Kidney (tissue), 14 donors: Measurements from ENCODE around the gene SMIM30. TPM values are rescaled to one million over a fixed set of nuclear protein-coding genes. Genes with fewer than 3 reads are reported as not detected.

Experiments
- DNase-seq, 5 donors: peaks; one replicate each; pipeline ENCODE4 v3.0.0-alpha.2; 2013 to 2020
- FAIRE-seq: peaks from 2 replicates; lab custom pipeline; 2012; peaks lifted over from hg19 to GRCh38; lab: Jason Lieb, UNC
- H3K27ac ChIP-seq, 2 donors: one replicate each; pipeline ENCODE4 v1.7.0; 2013; ENCODE audit warnings: low read depth in 2 of 2, low read length in 2 of 2, inconsistent platforms in 1 of 2
- H3K27me3 ChIP-seq: one replicate; pipeline ENCODE4 v1.7.1; 2013; ENCODE audit warnings: low read length, inconsistent platforms; ENCODE audit not compliant: control insufficient read depth, insufficient read depth
- H3K36me3 ChIP-seq, 3 donors: one replicate each; pipeline versions ENCODE4 v1.7.0 to v1.7.1; 2013; ENCODE audit warnings: low read length in 3 of 3, control low read depth in 1 of 3, inconsistent platforms in 1 of 3; ENCODE audit not compliant: insufficient read depth in 3 of 3, control insufficient read depth in 2 of 3
- H3K4me1 ChIP-seq, 3 donors: one replicate each; pipeline versions ENCODE4 v1.7.0 to v1.7.1; 2013; ENCODE audit warnings: low read length in 3 of 3, inconsistent platforms in 1 of 3, low read depth in 1 of 3; ENCODE audit not compliant: control insufficient read depth in 2 of 3, insufficient read depth in 2 of 3
- H3K4me3 ChIP-seq, 3 donors: one replicate each; pipeline versions ENCODE4 v1.7.0 to v1.8.1; 2013; ENCODE audit warnings: low read length in 3 of 3, control low read depth in 1 of 3, inconsistent platforms in 1 of 3
- H3K9ac ChIP-seq, 3 donors: one replicate each; pipeline versions ENCODE4 v1.7.0 to v1.7.1; 2013; ENCODE audit warnings: low read length in 3 of 3, control low read depth in 1 of 3, inconsistent platforms in 1 of 3
- H3K9me3 ChIP-seq, 3 donors: one replicate each; pipeline versions ENCODE4 v1.7.0 to v1.7.1; 2013; ENCODE audit warnings: low read length in 3 of 3, control low read depth in 1 of 3, inconsistent platforms in 1 of 3; ENCODE audit not compliant: control insufficient read depth in 2 of 3, insufficient read depth in 1 of 3
- CTCF ChIP-seq: IDR thresholded peaks from 3 replicates; pipeline ENCODE4 v1.5.1; 2012; ENCODE audit warnings: mild to moderate bottlenecking, moderate library complexity, borderline replicate concordance; ENCODE audit not compliant: insufficient read depth; ENCODE audit errors: extremely low read depth
- intact Hi-C: fragments of 100-400 bp; cut with DNase I; formaldehyde crosslinking; loops from one replicate; pipeline ENCODE4 v1.11.1; 2022
- polyA plus RNA-seq: library from polyadenylated mRNA; stranded (reverse); fragments of 350-450 nt; fragmentation: Illumina TruSeq; extraction: RNeasy Lipid Tissue Mini Kit (QIAGEN cat#74804); gene quantifications from one replicate; pipeline ENCODE4 v1.2.3, GENCODE V29; 2014; ENCODE audit warnings: low read depth, low replicate concordance; ENCODE audit not compliant: insufficient read depth
- total RNA-seq: library from RNA; stranded (reverse); fragmentation: NEBNext Ultra II Directional; extraction: Animal tissue kit (Norgen Biotek cat#: 25700); gene quantifications from one replicate; pipeline ENCODE4 v1.2.1, GENCODE V29; 2021
- donor health status: control.
- donor health status: control.
- donor health status: control.
- donor health status: control.
- donor health status: control.
- donor health status: DM: yes; HTN: yes; CAD: no.
- donor health status: Normal renal cell carcinoma (clear cell type).

SMIM30 gene
- total and polyA plus RNA-seq, 2 donors from 2014 or later, result 42.9 to 102 TPM

GRCh38 chr7:113159746-113160339 is 41.5 kb upstream of the SMIM30 start:
- TF ChIP-seq CTCF, result peak; percentile 32
- no peaks in the 10 kb centered on the region for H3K9me3 ChIP-seq
- H3K9ac ChIP-seq, result no peak overlapping the region
- intact Hi-C loops, result no loop called here
- no peaks in the 10 kb centered on the region for H3K4me1 ChIP-seq
- no peaks in the 10 kb centered on the region for H3K27me3 ChIP-seq
- no peak overlapping the region for H3K27ac ChIP-seq
- no peak for FAIRE-seq
- no peaks in the 10 kb centered on the region for H3K36me3 ChIP-seq
- peak in 3 of 5 donors; percentile 15 to 46 (median 38) for DNase-seq
- H3K4me3 ChIP-seq, result no peak overlapping the region

GRCh38 chr7:113158756-113159155 is 40.4 kb upstream of the SMIM30 start:
- DNase-seq (no peak), FAIRE-seq (no peak)
- H3K27me3 ChIP-seq, result no peaks in the 10 kb centered on the region
- no peak for TF ChIP-seq CTCF
- H3K9me3 ChIP-seq, result no peaks in the 10 kb centered on the region
- intact Hi-C loops, result no loop called here
- H3K4me1 ChIP-seq, result no peaks in the 10 kb centered on the region
- no peaks in the 10 kb centered on the region for H3K36me3 ChIP-seq
- H3K4me3 ChIP-seq, result no peak overlapping the region
- H3K9ac ChIP-seq, result no peak overlapping the region
- no peak overlapping the region for H3K27ac ChIP-seq

GRCh38 chr7:113154117-113154516 is 35.8 kb upstream of the SMIM30 start:
- H3K4me1 ChIP-seq, result no peaks in the 10 kb centered on the region
- DNase-seq (no peak), FAIRE-seq (no peak)
- no peak overlapping the region for H3K27ac ChIP-seq
- intact Hi-C loops, result no loop called here
- no peak for TF ChIP-seq CTCF
- H3K9me3 ChIP-seq, result no peaks in the 10 kb centered on the region
- no peak overlapping the region for H3K9ac ChIP-seq
- no peaks in the 10 kb centered on the region for H3K36me3 ChIP-seq
- H3K4me3 ChIP-seq, result no peak overlapping the region
- H3K27me3 ChIP-seq, result no peaks in the 10 kb centered on the region

- intact Hi-C loops, result no loop called here
- Histone ChIP-seq H3K9ac (no peak overlapping the region), H3K4me1 (no peaks in the 10 kb centered on the region), H3K27me3 (no peaks in the 10 kb centered on the region), H3K36me3 (no peaks in the 10 kb centered on the region), H3K4me3 (no peak overlapping the region), H3K9me3 (no peaks in the 10 kb centered on the region), H3K27ac (no peak overlapping the region)
- no peak for TF ChIP-seq CTCF
- FAIRE-seq (no peak), DNase-seq (peak in 1 of 5 donors; percentile 4)
Observed at GRCh38 chr7:113144817-113145216, 26.5 kb upstream of the SMIM30 start.
